GM18517 (cell line): ENCODE data around the gene PPP1R13B.
"Not testable (repeated sequence)": the region's sequence is repeated elsewhere in the genome, so short reads cannot be mapped to it uniquely, and the experiment has no call there.

Experiments
- ATAC-seq: cut with Tn5 transposase; IDR thresholded peaks from one replicate; pipeline ENCODE4 v1.9.1; 2021; ENCODE audit warnings: mild to moderate bottlenecking, moderate library complexity; ENCODE audit not compliant: unreplicated experiment

Gene PPP1R13B, protein sequence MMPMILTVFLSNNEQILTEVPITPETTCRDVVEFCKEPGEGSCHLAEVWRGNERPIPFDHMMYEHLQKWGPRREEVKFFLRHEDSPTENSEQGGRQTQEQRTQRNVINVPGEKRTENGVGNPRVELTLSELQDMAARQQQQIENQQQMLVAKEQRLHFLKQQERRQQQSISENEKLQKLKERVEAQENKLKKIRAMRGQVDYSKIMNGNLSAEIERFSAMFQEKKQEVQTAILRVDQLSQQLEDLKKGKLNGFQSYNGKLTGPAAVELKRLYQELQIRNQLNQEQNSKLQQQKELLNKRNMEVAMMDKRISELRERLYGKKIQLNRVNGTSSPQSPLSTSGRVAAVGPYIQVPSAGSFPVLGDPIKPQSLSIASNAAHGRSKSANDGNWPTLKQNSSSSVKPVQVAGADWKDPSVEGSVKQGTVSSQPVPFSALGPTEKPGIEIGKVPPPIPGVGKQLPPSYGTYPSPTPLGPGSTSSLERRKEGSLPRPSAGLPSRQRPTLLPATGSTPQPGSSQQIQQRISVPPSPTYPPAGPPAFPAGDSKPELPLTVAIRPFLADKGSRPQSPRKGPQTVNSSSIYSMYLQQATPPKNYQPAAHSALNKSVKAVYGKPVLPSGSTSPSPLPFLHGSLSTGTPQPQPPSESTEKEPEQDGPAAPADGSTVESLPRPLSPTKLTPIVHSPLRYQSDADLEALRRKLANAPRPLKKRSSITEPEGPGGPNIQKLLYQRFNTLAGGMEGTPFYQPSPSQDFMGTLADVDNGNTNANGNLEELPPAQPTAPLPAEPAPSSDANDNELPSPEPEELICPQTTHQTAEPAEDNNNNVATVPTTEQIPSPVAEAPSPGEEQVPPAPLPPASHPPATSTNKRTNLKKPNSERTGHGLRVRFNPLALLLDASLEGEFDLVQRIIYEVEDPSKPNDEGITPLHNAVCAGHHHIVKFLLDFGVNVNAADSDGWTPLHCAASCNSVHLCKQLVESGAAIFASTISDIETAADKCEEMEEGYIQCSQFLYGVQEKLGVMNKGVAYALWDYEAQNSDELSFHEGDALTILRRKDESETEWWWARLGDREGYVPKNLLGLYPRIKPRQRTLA

GRCh38 chr14:103847451-103848174 is at the start of gene PPP1R13B:
Gene PPP1R13B, minus strand, starts transcription at chr14:103847575. Its CDS starts 268 bp downstream, at chr14:103847307.
- ATAC-seq: peak; percentile 77

GRCh38 chr14:103896578-103896977 is 49.2 kb upstream of the PPP1R13B start:
- ATAC-seq: no peak

DNA sequence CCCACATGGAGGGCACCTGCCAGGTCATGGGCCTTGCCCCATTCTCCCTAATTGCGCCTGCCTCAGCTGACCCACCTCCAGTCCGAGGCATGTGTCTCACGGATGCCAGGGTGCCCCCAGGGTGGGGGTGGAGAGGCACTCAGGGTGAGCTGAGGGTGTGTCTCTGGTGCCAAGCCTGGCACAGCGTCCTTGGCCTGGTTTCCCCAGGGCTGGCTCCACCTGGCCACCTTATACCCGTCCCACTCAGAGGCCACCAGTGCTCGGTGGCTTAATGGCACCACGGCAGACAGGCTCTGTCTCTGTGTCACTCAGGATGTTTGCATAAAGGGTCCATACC is 47.3 kb upstream of the PPP1R13B start:
- ATAC-seq: no peak

- no peak for ATAC-seq
Measured at GRCh38 chr14:103894034-103894722, 46.8 kb upstream of the PPP1R13B start.

DNA sequence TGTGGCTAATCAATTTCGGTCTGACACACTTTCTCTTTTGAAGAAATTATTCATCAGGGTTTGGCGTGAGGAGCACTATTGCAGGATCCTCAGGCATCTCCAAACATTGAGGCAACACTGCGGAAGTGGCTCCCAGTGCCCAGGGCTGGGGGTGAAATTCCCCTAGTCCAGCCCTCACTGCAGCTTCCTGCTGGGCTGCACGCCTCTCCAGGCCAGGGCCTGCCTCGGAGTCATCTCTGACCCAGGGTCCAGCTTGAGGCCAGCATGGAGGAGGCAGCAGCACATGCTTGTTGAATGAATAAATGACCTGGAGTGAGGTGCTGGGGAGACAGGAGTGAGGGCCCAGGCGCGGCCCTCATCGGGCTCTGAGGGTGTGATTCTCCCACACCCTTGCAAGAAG is 44.9 kb upstream of the PPP1R13B start:
- no peak for ATAC-seq

- ATAC-seq: no peak
Measured at GRCh38 chr14:103891667-103892215, 44.4 kb upstream of the PPP1R13B start.

GRCh38 chr14:103890821-103891666 is 43.7 kb upstream of the PPP1R13B start:
- no peak for ATAC-seq

DNA sequence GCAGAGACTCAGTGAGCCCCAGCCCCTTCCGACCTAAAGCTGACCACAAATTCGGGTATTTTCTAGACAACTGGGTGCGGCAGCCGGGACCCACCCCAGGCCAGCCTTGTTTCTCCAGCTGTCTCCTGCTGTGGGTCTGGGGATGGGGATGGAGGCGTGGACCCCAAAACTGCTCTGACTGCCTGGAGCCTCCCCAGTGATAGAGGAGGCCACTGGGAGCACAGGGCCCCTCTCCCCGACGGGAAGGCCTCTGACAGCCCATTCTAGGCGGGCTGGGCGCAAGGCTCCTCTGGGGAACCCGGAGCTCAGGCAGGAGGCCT is 42.6 kb upstream of the PPP1R13B start:
- ATAC-seq: no peak

DNA sequence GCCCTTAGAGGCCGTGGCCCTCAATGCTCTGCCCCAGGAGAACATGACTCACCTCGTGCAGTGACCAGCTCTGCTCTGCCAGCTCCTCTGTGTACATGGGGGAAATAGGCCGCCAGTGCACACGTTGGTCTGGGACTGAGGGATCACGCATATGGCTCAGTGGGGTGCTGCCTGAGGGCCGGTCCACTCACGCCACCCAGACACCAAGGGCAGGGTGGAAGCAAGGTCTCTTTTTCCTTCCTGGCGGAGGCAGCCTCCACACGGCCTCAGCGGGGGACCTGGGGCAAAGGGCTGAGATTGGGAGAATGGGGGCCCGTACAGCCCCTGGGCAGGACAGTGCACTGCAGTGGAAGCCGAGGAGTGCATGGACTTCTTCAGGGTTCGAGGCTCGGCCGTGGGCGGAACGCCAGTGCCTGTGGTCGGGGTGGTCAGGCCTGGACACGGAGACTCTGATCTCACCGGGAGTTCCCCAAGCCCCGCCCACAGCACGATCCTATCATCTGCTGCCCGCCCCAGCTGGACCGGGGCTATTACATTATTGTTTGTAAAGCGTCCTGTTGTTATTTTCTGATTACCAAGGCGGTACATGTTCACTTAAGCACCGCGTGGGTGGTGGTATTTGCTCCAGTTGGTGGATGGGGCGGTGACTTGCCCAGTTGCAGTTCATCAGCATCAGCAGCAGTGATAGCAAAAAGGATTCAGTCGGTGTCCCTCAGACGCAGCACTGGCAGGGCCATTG is 42.1 kb upstream of the PPP1R13B start:
- ATAC-seq: no peak

DNA sequence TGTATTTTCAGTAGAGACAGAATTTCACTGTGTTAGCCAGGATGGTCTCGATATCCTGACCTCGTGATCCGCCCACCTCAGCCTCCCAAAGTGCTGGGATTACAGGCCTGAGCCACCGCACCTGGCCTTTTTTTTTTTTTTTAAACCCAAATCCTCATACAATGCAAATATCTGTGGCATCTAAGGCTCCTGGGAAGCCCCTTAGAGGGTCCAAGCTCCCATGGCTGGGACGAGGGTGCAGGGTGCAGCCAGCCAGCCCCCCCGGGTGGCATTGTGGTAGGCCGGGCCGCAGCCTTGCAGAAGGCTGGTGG is 41.6 kb upstream of the PPP1R13B start:
- not testable (repeated sequence) for ATAC-seq

DNA sequence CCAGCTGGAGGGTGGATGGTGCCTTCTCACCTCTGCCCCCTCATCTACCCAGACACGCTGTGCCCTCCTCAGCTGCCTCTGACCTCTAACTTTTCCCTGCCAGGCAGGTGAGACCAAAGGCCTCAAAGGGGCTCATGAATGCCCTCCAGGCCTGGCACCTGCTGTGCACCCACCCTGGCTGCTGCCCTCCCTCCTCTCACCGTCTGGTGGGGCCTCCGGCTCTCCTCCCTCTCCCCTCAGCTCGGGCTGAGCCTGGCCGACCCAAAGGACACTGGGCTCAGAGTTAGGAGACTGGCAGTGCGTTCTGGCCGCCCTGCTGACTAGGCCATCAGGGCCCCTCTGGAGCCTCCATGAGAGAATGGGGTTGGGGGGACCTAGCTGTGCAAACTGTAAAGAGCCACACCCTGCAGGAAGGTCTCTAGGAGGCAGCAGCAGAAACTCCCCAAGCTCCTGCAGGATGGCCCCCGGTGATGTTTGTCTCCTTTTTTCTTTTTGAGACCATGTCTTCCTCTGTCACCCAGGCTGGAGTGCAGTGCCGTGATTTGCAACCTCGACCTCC is 40.3 kb upstream of the PPP1R13B start:
- ATAC-seq: no peak

- ATAC-seq: no peak
Measured at GRCh38 chr14:103887170-103887501, 39.8 kb upstream of the PPP1R13B start.

GRCh38 chr14:103886304-103887169 is 39.2 kb upstream of the PPP1R13B start:
- no peak for ATAC-seq

DNA sequence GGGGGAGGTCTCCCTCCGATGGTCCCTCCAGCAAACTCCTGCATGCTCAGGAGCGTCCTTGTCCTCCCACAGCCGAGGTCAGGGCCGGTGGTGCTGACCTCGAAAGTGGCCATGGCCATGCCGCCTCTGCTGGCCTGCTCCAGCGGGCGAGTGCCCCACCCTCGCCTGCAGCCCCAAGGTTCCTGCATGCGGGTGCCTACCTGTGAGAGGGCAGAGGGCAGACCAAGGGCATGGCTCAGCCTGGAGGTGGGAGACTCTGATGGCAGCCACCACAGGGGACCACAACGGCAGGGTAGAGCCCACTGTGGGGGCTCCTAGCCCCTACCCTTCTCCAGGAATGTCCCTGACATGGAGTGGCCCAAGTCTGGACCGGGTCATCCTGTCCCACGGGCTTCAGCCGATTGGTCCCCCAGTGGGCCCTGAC is 38.1 kb upstream of the PPP1R13B start:
- no peak for ATAC-seq

DNA sequence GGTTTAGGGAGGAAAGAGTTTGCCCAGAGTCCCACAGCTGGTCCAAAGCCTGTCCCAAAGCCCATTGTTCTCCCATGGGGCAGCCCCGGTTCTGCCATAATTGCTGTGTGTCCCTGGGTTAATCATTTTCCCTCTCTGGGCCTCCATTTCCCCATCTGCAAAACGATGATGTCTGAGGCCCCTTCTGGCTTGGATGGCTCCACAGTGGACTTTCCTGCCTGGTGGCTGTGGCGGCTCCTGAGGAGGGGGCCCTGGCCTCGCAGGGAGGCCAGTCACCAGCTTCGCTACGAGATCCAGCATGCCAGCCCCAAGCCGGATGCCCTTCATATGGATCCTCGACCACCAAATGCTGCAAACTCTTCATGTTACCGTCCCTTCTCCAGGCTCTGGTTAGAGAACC is 37.5 kb upstream of the PPP1R13B start:
- no peak for ATAC-seq

GRCh38 chr14:103883263-103883523 is 35.8 kb upstream of the PPP1R13B start:
- no peak for ATAC-seq

- ATAC-seq: no peak
Measured at GRCh38 chr14:103882503-103883262, 35.3 kb upstream of the PPP1R13B start.
